WTC11 (cell line): ENCODE measurements around the gene ZNF212. TPM values are rescaled to one million over a fixed set of nuclear protein-coding genes. Genes with fewer than 3 reads are reported as not detected.

ENCODE experiments used
- ATAC-seq: fragments of 200-7000 bp; cut with Tn5 transposase; 2 replicates; pipeline ENCODE4 v1.10.0; 2021; ENCODE audit warnings: mild to moderate bottlenecking, moderate library complexity
- CTCF ChIA-PET: fragments of 300-600 bp; sonication (Branson Sonifier 250); formaldehyde crosslinking; loops from one replicate; lab custom pipeline; 2021; ENCODE audit warnings: antibody characterized with exemption; lab: Charles Lee
- POLR2A ChIA-PET: fragments of 350-600 bp; sonication (Branson Sonifier 250); formaldehyde crosslinking; loops from one replicate; lab custom pipeline; 2021; ENCODE audit warnings: antibody characterized with exemption; lab: Charles Lee
- DNase-seq: peaks from one replicate; pipeline ENCODE4 v3.0.0; 2021; ENCODE audit warnings: low spot score
- H3K27ac Mint-ChIP-seq: 2 replicates; pipeline ENCODE4 v1.8.0; 2021; ENCODE audit warnings: mixed read lengths
- H3K27me3 Mint-ChIP-seq: 2 replicates; pipeline ENCODE4 v1.8.0; 2021; ENCODE audit warnings: low read depth, mild to moderate bottlenecking, moderate library complexity, mixed read lengths
- H3K36me3 Mint-ChIP-seq: 2 replicates; pipeline ENCODE4 v1.8.0; 2021; ENCODE audit warnings: mixed read lengths
- H3K4me1 Mint-ChIP-seq: 2 replicates; pipeline ENCODE4 v1.8.0; 2022; ENCODE audit warnings: mixed read lengths
- H3K4me3 Mint-ChIP-seq: 2 replicates; pipeline ENCODE4 v1.8.0; 2021; ENCODE audit warnings: mild to moderate bottlenecking, moderate library complexity, mixed read lengths
- H3K9me3 Mint-ChIP-seq: 2 replicates; pipeline ENCODE4 v1.8.0; 2021; ENCODE audit warnings: mixed read lengths
- CREB1 ChIP-seq: sonication (generic); formaldehyde crosslinking; IDR thresholded peaks from 2 replicates; pipeline ENCODE4 v1.8.0; 2023; ENCODE audit warnings: mild to moderate bottlenecking, missing genetic modification reagents
- FOXK1 ChIP-seq: sonication (generic); formaldehyde crosslinking; IDR thresholded peaks from 2 replicates; pipeline ENCODE4 v1.8.0; 2022; ENCODE audit warnings: mild to moderate bottlenecking, moderate library complexity, missing genetic modification reagents
- IRF2 ChIP-seq: sonication (generic); formaldehyde crosslinking; IDR thresholded peaks from 2 replicates; pipeline ENCODE4 v1.8.0; 2022; ENCODE audit warnings: low read depth, missing genetic modification reagents, borderline replicate concordance
- MYBL2 ChIP-seq: sonication (generic); formaldehyde crosslinking; IDR thresholded peaks from 2 replicates; pipeline ENCODE4 v1.8.1; 2023; ENCODE audit warnings: mild to moderate bottlenecking, moderate library complexity, missing genetic modification reagents
- NFE2L1 ChIP-seq: sonication (generic); formaldehyde crosslinking; IDR thresholded peaks from 2 replicates; pipeline ENCODE4 v1.8.1; 2023; ENCODE audit warnings: missing genetic modification reagents
- RELA ChIP-seq: sonication (generic); formaldehyde crosslinking; IDR thresholded peaks from 2 replicates; pipeline ENCODE4 v1.8.1; 2022; ENCODE audit warnings: missing genetic modification reagents, mild to moderate bottlenecking, borderline replicate concordance
- ZNF121 ChIP-seq: sonication (generic); formaldehyde crosslinking; IDR thresholded peaks from 2 replicates; pipeline ENCODE4 v1.8.0; 2023; ENCODE audit warnings: missing genetic modification reagents
- ZNF219 ChIP-seq: sonication (generic); formaldehyde crosslinking; IDR thresholded peaks from 2 replicates; pipeline ENCODE4 v1.8.0; 2023; ENCODE audit warnings: missing genetic modification reagents, mild to moderate bottlenecking, borderline replicate concordance
- ZNF263 ChIP-seq: sonication (generic); formaldehyde crosslinking; IDR thresholded peaks from 2 replicates; pipeline ENCODE4 v1.8.1; 2022; ENCODE audit warnings: low read depth, mild to moderate bottlenecking, moderate library complexity, missing genetic modification reagents
- ZNF423 ChIP-seq: fragments of 250-450 bp; sonication (Bioruptor Pico); IDR thresholded peaks from 2 replicates; pipeline ENCODE4 v2.1.2; 2022; ENCODE audit warnings: mild to moderate bottlenecking, moderate library complexity
- total RNA-seq: library from RNA; stranded (reverse); gene quantifications from 3 replicates; pipeline ENCODE4 v1.2.3, GENCODE V29; 2021
- TF ChIP-seq, protein P1 (sequence below): sonication (generic); formaldehyde crosslinking; IDR thresholded peaks from 2 replicates; pipeline ENCODE4 v1.8.0; 2022; ENCODE audit warnings: mild to moderate bottlenecking, missing genetic modification reagents
- TF ChIP-seq, protein P2 (sequence below): sonication (generic); formaldehyde crosslinking; IDR thresholded peaks from 2 replicates; pipeline ENCODE4 v1.8.1; 2022; ENCODE audit warnings: low read depth, missing genetic modification reagents, borderline replicate concordance
- TF ChIP-seq, protein P3 (sequence below): sonication (generic); formaldehyde crosslinking; IDR thresholded peaks from 2 replicates; pipeline ENCODE4 v1.8.1; 2022; ENCODE audit warnings: low read depth, mild to moderate bottlenecking, moderate library complexity, missing genetic modification reagents, borderline replicate concordance
- TF ChIP-seq, protein P4 (sequence below): sonication (generic); formaldehyde crosslinking; IDR thresholded peaks from 2 replicates; pipeline ENCODE4 v1.8.1; 2022; ENCODE audit warnings: missing genetic modification reagents, borderline replicate concordance
- TF ChIP-seq, protein P5 (sequence below): sonication (generic); formaldehyde crosslinking; conservative IDR thresholded peaks from 2 replicates; pipeline ENCODE4 v1.8.1; 2022; ENCODE audit warnings: mild to moderate bottlenecking, missing genetic modification reagents
- TF ChIP-seq, protein P6 (sequence below): sonication (generic); formaldehyde crosslinking; IDR thresholded peaks from 2 replicates; pipeline ENCODE4 v1.8.1; 2022; ENCODE audit warnings: mild to moderate bottlenecking, moderate library complexity, missing genetic modification reagents
- TF ChIP-seq, protein P7 (sequence below): sonication (generic); formaldehyde crosslinking; IDR thresholded peaks from 2 replicates; pipeline ENCODE4 v1.8.1; 2023; ENCODE audit warnings: mild to moderate bottlenecking, missing genetic modification reagents
- TF ChIP-seq, protein P8 (sequence below): fragments of 250-450 bp; sonication (Bioruptor Pico); IDR thresholded peaks from 2 replicates; pipeline ENCODE4 v1.9.0; 2021; ENCODE audit warnings: mild to moderate bottlenecking
- TF ChIP-seq, protein P9 (sequence below): sonication (generic); formaldehyde crosslinking; IDR thresholded peaks from 2 replicates; pipeline ENCODE4 v1.8.1; 2023; ENCODE audit warnings: mild to moderate bottlenecking, missing genetic modification reagents, moderate library complexity

ZNF212 gene
- total RNA-seq, 1 experiment from 2014 or later: 23.0 TPM

DNA sequence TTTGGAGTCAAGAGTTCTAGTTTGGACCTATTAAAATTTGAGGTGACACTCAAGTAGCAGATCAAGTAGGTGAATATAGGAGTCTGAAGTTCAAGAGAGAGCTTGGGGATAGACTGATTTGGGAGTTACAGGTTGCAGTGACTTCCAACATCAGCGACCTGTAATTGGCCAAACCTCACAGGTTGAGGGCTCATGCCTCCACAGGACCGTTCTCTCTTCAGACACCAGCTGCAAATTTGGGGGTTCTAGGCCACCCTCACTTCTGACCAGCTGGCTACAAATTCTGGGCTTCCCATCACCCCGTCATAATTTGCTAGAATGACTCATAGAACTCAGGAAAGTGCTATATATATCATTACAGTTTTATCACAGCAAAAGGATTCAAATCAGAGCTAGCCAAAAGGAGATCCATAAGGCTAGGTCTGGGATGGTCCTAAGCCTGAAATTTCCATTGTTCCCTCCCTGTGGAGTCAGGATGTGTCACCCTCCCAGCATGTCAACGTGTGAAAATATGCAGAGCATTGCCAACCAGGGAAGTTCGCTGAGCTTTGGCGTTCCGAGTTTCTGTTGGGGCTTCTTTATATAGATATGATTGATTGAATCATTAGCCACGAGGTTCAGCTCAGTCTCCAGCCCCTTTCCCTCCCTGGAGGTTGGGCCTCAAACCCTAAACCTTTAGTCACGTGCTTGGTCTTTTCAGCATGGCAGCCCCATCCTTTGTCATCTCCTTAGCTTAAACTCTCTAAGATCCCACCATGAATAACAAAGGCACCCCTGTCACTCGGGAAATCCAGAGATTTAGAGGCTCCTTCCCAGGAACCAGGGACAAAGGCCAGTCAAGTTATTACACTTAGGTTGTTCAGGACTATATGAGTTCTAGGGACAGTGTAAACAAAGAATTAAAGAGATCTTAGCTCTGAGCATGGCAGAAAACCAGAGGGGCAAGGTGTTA is 20.7 kb upstream of the ZNF212 start:
- Mint-ChIP-seq H3K36me3 (peaks cover 75% of the 10 kb centered on the region), H3K9me3 (no peaks in the 10 kb centered on the region), H3K27ac (peak overlapping the region; percentile 51), H3K4me3 (no peak overlapping the region), H3K27me3 (no peaks in the 10 kb centered on the region), H3K4me1 (peaks cover 13% of the 10 kb centered on the region)
- ATAC-seq (no peak), DNase-seq (no peak)
- no peak for TF ChIP-seq ZNF121 (CRISPR knock-in tag)
- no peak for TF ChIP-seq MYBL2 (CRISPR knock-in tag)
- TF ChIP-seq, protein P1, sequence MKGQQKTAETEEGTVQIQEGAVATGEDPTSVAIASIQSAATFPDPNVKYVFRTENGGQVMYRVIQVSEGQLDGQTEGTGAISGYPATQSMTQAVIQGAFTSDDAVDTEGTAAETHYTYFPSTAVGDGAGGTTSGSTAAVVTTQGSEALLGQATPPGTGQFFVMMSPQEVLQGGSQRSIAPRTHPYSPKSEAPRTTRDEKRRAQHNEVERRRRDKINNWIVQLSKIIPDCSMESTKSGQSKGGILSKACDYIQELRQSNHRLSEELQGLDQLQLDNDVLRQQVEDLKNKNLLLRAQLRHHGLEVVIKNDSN: no peak
- TF ChIP-seq, protein P2, sequence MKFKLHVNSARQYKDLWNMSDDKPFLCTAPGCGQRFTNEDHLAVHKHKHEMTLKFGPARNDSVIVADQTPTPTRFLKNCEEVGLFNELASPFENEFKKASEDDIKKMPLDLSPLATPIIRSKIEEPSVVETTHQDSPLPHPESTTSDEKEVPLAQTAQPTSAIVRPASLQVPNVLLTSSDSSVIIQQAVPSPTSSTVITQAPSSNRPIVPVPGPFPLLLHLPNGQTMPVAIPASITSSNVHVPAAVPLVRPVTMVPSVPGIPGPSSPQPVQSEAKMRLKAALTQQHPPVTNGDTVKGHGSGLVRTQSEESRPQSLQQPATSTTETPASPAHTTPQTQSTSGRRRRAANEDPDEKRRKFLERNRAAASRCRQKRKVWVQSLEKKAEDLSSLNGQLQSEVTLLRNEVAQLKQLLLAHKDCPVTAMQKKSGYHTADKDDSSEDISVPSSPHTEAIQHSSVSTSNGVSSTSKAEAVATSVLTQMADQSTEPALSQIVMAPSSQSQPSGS (CRISPR knock-in tag): no peak
- TF ChIP-seq ZNF423 (CRISPR knock-in tag): no peak
- no peak for TF ChIP-seq FOXK1 (CRISPR knock-in tag)
- TF ChIP-seq, protein P3, sequence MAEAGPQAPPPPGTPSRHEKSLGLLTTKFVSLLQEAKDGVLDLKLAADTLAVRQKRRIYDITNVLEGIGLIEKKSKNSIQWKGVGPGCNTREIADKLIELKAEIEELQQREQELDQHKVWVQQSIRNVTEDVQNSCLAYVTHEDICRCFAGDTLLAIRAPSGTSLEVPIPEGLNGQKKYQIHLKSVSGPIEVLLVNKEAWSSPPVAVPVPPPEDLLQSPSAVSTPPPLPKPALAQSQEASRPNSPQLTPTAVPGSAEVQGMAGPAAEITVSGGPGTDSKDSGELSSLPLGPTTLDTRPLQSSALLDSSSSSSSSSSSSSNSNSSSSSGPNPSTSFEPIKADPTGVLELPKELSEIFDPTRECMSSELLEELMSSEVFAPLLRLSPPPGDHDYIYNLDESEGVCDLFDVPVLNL (CRISPR knock-in tag): no peak
- TF ChIP-seq, protein P4, sequence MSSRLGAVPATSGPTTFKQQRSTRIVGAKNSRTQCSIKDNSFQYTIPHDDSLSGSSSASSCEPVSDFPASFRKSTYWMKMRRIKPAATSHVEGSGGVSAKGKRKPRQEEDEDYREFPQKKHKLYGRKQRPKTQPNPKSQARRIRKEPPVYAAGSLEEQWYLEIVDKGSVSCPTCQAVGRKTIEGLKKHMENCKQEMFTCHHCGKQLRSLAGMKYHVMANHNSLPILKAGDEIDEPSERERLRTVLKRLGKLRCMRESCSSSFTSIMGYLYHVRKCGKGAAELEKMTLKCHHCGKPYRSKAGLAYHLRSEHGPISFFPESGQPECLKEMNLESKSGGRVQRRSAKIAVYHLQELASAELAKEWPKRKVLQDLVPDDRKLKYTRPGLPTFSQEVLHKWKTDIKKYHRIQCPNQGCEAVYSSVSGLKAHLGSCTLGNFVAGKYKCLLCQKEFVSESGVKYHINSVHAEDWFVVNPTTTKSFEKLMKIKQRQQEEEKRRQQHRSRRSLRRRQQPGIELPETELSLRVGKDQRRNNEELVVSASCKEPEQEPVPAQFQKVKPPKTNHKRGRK: no peak
- TF ChIP-seq, protein P5, sequence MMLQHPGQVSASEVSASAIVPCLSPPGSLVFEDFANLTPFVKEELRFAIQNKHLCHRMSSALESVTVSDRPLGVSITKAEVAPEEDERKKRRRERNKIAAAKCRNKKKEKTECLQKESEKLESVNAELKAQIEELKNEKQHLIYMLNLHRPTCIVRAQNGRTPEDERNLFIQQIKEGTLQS: no peak
- TF ChIP-seq NFE2L1 (CRISPR knock-in tag): no peak
- TF ChIP-seq ZNF263 (CRISPR knock-in tag): no peak
- TF ChIP-seq, protein P6, sequence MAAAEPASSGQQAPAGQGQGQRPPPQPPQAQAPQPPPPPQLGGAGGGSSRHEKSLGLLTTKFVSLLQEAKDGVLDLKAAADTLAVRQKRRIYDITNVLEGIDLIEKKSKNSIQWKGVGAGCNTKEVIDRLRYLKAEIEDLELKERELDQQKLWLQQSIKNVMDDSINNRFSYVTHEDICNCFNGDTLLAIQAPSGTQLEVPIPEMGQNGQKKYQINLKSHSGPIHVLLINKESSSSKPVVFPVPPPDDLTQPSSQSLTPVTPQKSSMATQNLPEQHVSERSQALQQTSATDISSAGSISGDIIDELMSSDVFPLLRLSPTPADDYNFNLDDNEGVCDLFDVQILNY: no peak
- TF ChIP-seq, protein P7, sequence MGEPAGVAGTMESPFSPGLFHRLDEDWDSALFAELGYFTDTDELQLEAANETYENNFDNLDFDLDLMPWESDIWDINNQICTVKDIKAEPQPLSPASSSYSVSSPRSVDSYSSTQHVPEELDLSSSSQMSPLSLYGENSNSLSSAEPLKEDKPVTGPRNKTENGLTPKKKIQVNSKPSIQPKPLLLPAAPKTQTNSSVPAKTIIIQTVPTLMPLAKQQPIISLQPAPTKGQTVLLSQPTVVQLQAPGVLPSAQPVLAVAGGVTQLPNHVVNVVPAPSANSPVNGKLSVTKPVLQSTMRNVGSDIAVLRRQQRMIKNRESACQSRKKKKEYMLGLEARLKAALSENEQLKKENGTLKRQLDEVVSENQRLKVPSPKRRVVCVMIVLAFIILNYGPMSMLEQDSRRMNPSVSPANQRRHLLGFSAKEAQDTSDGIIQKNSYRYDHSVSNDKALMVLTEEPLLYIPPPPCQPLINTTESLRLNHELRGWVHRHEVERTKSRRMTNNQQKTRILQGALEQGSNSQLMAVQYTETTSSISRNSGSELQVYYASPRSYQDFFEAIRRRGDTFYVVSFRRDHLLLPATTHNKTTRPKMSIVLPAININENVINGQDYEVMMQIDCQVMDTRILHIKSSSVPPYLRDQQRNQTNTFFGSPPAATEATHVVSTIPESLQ: no peak
- TF ChIP-seq IRF2: no peak
- TF ChIP-seq RELA: no peak
- no peak for TF ChIP-seq CREB1
- TF ChIP-seq, protein P8, sequence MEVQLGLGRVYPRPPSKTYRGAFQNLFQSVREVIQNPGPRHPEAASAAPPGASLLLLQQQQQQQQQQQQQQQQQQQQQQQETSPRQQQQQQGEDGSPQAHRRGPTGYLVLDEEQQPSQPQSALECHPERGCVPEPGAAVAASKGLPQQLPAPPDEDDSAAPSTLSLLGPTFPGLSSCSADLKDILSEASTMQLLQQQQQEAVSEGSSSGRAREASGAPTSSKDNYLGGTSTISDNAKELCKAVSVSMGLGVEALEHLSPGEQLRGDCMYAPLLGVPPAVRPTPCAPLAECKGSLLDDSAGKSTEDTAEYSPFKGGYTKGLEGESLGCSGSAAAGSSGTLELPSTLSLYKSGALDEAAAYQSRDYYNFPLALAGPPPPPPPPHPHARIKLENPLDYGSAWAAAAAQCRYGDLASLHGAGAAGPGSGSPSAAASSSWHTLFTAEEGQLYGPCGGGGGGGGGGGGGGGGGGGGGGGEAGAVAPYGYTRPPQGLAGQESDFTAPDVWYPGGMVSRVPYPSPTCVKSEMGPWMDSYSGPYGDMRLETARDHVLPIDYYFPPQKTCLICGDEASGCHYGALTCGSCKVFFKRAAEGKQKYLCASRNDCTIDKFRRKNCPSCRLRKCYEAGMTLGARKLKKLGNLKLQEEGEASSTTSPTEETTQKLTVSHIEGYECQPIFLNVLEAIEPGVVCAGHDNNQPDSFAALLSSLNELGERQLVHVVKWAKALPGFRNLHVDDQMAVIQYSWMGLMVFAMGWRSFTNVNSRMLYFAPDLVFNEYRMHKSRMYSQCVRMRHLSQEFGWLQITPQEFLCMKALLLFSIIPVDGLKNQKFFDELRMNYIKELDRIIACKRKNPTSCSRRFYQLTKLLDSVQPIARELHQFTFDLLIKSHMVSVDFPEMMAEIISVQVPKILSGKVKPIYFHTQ (CRISPR knock-in tag): no peak
- TF ChIP-seq, protein P9, sequence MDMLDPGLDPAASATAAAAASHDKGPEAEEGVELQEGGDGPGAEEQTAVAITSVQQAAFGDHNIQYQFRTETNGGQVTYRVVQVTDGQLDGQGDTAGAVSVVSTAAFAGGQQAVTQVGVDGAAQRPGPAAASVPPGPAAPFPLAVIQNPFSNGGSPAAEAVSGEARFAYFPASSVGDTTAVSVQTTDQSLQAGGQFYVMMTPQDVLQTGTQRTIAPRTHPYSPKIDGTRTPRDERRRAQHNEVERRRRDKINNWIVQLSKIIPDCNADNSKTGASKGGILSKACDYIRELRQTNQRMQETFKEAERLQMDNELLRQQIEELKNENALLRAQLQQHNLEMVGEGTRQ (CRISPR knock-in tag): no peak
- no peak for TF ChIP-seq ZNF219 (CRISPR knock-in tag)
- CTCF ChIA-PET: interaction anchor here (0.8 to 1.1 kb wide), 2 partner anchors 23 to 43 kb away, joined by 3 to 5 read pairs; partner anchors contain the start of genes ZNF282 and ZNF783
- POLR2A ChIA-PET: interaction anchor here (0.9 kb wide), 1 partner anchor 66 kb away, joined by 3 read pairs; no protein-coding TSS in a partner anchor
